HUES6 (cell line): ENCODE data around the gene SRI.
"Not testable (repeated sequence)": the region's sequence is repeated elsewhere in the genome, so short reads cannot be mapped to it uniquely, and the experiment has no call there.

Experiments
- H3K27ac ChIP-seq: 2 replicates; pipeline ENCODE4 v1.7.0; 2013; ENCODE audit warnings: low read depth, mild to moderate bottlenecking, low read length, inconsistent platforms
- H3K27me3 ChIP-seq: 2 replicates; pipeline ENCODE4 v1.6.1; 2013; ENCODE audit warnings: low read length; ENCODE audit not compliant: control insufficient read depth, insufficient read depth
- H3K36me3 ChIP-seq: 2 replicates; pipeline ENCODE4 v1.6.1; 2013; ENCODE audit warnings: low read length; ENCODE audit not compliant: control insufficient read depth, insufficient read depth
- H3K4me1 ChIP-seq: 2 replicates; pipeline ENCODE4 v1.6.1; 2013; ENCODE audit warnings: low read length; ENCODE audit not compliant: control insufficient read depth, insufficient read depth
- H3K4me3 ChIP-seq: 2 replicates; pipeline ENCODE4 v1.5.1; 2013; ENCODE audit warnings: low read depth, low read length
- H3K9ac ChIP-seq: one replicate; pipeline ENCODE4 v1.6.1; 2013; ENCODE audit warnings: mild to moderate bottlenecking, low read length
- H3K9me3 ChIP-seq: 2 replicates; pipeline ENCODE4 v1.6.1; 2013; ENCODE audit warnings: low read depth, low read length; ENCODE audit not compliant: control insufficient read depth, insufficient read depth

The SRI gene, protein sequence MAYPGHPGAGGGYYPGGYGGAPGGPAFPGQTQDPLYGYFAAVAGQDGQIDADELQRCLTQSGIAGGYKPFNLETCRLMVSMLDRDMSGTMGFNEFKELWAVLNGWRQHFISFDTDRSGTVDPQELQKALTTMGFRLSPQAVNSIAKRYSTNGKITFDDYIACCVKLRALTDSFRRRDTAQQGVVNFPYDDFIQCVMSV

DNA sequence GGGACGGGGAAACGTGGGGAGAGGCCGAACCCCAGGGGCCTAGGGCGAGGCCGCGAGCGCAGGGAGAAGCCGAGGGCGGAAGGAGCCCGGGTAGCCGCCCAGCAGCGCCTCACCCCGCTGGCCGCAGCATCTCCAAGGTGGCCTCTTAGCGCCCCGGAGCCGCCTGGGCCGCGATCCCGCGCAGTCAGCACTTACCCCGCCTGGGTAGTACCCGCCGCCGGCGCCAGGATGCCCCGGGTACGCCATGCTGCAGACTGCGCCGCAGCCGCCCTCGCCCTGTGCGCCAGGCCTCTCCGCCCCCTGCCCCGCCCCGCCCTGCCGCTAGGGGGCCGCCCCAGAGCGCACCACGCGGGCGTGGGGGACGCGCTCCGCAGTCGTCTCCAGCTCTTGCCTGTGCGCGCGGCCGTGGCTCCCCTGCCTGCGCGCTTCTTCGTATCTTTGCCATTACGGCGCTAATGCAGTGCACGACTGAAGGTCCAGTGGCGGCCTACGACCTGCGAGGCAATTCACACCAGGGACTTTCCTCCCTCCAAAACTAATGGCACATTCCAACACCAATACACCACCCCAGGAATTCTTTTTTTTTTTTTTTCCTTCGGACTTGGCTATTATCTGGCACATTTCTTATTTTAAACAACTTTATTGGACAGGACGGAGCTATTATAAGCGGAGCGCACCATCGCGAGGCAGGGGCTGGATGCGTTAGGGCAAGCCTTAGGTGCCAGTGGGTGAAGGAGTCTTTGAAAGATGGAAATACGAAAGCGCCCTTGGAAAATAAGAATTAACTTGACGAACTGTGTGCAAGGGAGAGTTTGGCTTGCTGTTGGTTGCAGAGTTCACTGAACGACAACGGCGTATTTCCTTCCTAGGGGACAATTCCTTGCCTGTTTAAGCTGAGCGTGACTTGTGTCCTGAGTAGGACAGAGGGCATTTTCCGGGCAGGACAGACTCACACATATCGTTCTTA is at the start of gene SRI:
Gene SRI (minus strand): TSS at position 258 of the 967 bp plus-strand sequence. CDS start 12 bp downstream, at position 246.
- H3K4me1 ChIP-seq = peaks cover 26% of the 10 kb centered on the region
- peak within 1 kb of the TSS; percentile 92 for H3K27ac ChIP-seq
- peak within 1 kb of the TSS; percentile 62 for H3K4me3 ChIP-seq
- H3K27me3 ChIP-seq = no peaks in the 10 kb centered on the region
- H3K9me3 ChIP-seq = no peaks in the 10 kb centered on the region
- H3K9ac ChIP-seq = peak within 1 kb of the TSS; percentile 97
- H3K36me3 ChIP-seq = peaks cover 10% of the 10 kb centered on the region

DNA sequence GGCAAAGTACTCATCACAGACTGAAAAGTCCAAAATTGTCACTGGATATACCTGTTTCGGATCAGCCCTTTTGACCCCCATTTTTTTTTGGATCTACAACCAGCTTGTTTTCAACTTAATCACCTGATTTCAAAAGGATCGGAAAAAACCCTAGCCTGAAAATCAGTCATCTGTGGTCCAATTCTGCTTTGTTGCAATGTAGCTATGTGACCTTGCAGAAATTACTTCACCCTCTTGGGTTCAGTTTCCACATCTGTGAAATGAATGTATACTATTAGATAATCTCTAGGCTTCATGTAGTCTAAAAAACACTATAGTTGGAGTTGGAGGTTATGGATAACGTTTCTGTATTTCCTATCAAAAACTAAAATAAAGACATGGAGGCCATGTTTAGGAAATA is 49.7 kb upstream of the SRI start:
- H3K27me3 ChIP-seq = no peaks in the 10 kb centered on the region
- H3K4me1 ChIP-seq = no peaks in the 10 kb centered on the region
- H3K4me3 ChIP-seq = no peak overlapping the region
- H3K9me3 ChIP-seq = 0 out of 2 replicates have a peak, but pooled peaks cover 2% of the 10 kb centered on the region
- no peak overlapping the region for H3K27ac ChIP-seq
- no peaks in the 10 kb centered on the region for H3K36me3 ChIP-seq
- H3K9ac ChIP-seq = no peak overlapping the region

DNA sequence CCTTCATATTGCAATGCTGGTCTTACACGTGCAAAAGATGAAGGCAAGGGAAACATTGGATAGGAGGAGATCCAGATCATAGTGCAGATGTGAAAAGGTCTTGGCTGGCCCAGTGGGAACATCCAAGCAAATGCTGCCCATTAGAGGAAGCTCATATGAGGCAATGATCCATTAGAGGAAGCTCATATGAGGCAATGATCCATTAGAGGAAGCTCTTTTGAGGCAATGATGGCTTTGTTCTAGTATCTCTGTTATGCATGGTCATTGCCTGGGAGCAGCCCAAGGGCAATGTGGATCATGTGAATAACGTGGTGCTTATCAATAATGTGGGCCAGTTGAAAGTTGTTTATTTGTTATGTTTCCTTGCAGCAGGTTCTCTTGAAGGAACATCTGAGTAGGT is 49.0 kb upstream of the SRI start:
- H3K9me3 ChIP-seq = 0 out of 2 replicates have a peak, but pooled peaks cover 2% of the 10 kb centered on the region
- no peak overlapping the region for H3K27ac ChIP-seq
- H3K4me3 ChIP-seq = no peak overlapping the region
- no peak overlapping the region for H3K9ac ChIP-seq
- H3K27me3 ChIP-seq = no peaks in the 10 kb centered on the region
- no peaks in the 10 kb centered on the region for H3K4me1 ChIP-seq
- no peaks in the 10 kb centered on the region for H3K36me3 ChIP-seq

DNA sequence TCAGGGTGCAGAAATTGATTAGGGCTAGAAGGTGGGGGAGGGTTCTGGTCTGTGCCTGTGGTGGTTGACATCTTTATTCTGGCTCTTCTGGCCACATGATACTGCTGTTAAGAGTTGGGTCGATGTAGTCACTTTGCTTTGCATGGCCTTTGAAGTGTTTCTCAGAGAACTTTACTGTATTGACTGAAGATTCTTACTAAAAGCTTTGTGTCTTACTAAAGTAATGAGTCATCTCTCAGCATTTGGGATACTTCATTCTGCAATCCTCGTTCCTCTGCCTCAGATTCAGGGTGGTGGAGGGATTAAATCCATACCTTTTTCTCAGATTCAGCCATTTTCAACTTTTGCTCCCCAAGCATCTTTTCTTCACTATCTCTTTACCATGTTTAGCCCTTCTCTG is 48.2 kb upstream of the SRI start:
- Histone ChIP-seq H3K4me1 (no peaks in the 10 kb centered on the region), H3K9me3 (0 out of 2 replicates have a peak, but pooled peaks cover 2% of the 10 kb centered on the region), H3K27me3 (no peaks in the 10 kb centered on the region), H3K27ac (no peak overlapping the region), H3K4me3 (no peak overlapping the region), H3K36me3 (no peaks in the 10 kb centered on the region), H3K9ac (no peak overlapping the region)

DNA sequence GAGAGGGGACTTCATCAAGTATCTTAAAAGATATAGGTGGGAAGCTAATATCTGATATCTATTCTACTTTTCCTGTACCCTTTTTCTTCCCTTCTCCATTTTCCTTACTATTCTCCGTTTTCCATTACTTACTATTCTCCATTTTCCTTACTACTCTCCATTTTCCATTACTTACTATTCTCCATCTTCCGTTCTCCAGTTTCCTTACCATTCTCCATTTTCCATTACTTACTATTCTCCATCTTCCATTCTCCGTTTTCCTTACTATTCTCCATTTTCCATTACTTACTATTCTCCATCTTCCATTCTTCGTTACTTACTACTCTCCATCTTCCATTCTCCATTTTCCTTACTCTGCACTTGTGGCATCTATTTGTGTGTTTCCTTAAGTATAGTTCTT is 47.6 kb upstream of the SRI start:
- no peak overlapping the region for H3K27ac ChIP-seq
- no peaks in the 10 kb centered on the region for H3K4me1 ChIP-seq
- H3K9ac ChIP-seq = no peak overlapping the region
- H3K4me3 ChIP-seq = no peak overlapping the region
- H3K36me3 ChIP-seq = no peaks in the 10 kb centered on the region
- no peaks in the 10 kb centered on the region for H3K27me3 ChIP-seq
- H3K9me3 ChIP-seq = 0 out of 2 replicates have a peak, but pooled peaks cover 2% of the 10 kb centered on the region

DNA sequence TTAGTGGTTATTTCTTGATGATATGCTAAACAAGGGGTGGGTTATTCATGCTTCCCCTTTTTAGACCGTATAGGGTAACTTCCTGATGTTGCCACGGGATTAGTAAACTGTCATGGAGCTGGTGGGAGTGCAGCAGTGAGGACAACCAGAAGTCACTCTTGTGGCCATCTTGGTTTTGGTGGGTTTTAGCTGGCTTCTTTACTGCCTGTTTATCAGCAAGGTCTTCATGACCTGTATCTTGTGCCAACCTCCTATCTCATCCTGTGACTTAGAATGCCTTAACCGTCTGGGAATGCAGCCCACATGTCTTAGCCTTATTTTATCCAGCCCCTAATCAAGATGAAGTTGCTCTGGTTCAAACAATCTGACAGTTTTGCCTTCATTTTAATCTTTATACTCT is 45.1 kb upstream of the SRI start:
- H3K27ac ChIP-seq, H3K4me3 ChIP-seq, H3K36me3 ChIP-seq, H3K27me3 ChIP-seq, H3K9me3 ChIP-seq, H3K9ac ChIP-seq, H3K4me1 ChIP-seq: not testable (repeated sequence)

DNA sequence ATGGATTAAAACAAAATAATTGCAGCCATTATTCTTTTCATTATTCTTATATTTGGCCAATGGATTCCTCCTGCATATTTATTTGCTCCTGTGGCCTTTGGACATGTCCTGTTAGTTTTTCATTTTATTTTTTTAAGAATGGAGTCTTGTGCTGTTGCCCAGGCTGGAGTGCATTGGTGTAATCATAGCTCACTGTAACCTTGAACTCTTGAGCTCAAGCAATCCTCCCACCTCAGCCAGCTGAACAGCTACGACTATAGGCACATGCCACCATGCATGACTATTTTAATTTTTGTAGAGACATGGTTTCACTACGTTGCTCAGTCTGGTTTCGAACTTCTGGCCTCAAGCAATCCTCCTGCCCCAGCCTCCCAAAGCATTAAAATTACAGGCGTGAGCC is 42.7 kb upstream of the SRI start:
- Histone ChIP-seq H3K9me3 (0 out of 2 replicates have a peak, but pooled peaks cover 2% of the 10 kb centered on the region), H3K27ac (no peak overlapping the region), H3K4me3 (no peak overlapping the region), H3K9ac (no peak overlapping the region), H3K4me1 (no peaks in the 10 kb centered on the region), H3K36me3 (no peaks in the 10 kb centered on the region), H3K27me3 (no peaks in the 10 kb centered on the region)

DNA sequence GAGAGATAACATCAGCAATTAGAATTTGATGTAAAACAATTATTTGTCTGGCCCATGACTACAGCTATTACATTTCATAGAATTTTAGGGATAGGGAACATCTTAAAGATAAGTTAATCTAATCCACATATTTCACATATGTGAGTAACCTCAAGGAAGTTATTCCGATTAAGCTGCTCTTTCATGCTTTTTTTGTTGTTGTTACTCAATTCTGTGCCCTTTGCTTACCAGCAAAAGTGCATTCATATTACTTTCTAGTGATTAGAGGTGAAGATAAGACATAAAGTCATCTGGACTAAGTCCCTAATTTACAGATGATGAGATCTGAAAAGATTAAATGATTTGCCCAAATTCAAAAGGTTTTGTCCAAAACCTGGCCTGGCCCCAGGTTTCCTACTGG is 40.9 kb upstream of the SRI start:
- Histone ChIP-seq H3K4me3 (no peak overlapping the region), H3K9me3 (no peaks in the 10 kb centered on the region), H3K27ac (no peak overlapping the region), H3K9ac (no peak overlapping the region), H3K27me3 (no peaks in the 10 kb centered on the region), H3K36me3 (no peaks in the 10 kb centered on the region), H3K4me1 (no peaks in the 10 kb centered on the region)

DNA sequence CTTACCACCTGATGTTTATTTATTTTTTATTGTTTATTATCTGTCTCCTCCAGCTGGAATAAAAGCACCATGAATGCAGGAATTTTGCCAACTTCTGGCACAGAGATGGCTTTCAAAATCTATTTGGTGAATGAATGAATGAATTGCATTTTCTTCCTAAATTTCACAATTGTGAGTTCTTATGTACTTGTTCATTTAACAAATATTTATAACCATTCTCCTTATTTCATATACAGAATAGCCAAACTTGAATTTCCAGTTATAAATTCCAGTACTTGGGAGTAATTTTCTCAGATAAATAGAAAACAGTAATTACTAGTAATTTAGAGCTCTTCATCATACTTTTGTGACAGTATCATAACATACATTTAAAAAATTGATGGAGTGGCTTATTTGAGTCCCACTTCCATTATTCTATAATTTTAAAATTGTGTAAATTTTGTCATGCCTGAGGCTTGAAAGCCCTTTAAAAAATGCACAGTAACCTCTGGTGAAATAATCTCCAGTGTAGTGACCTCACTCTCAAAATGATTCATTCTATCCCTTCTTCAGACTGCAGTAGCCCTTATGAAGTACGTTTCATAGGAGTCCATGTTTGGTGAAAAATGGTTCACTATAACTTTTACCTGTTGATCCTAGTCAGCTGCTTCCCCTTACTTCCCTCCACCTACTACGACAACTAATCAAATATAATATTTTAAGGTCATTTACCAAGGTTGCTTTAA is 40.0 kb upstream of the SRI start:
- Histone ChIP-seq H3K36me3 (no peaks in the 10 kb centered on the region), H3K4me1 (no peaks in the 10 kb centered on the region), H3K27ac (no peak overlapping the region), H3K9ac (no peak overlapping the region), H3K9me3 (peaks cover 4% of the 10 kb centered on the region), H3K4me3 (no peak overlapping the region), H3K27me3 (no peaks in the 10 kb centered on the region)

DNA sequence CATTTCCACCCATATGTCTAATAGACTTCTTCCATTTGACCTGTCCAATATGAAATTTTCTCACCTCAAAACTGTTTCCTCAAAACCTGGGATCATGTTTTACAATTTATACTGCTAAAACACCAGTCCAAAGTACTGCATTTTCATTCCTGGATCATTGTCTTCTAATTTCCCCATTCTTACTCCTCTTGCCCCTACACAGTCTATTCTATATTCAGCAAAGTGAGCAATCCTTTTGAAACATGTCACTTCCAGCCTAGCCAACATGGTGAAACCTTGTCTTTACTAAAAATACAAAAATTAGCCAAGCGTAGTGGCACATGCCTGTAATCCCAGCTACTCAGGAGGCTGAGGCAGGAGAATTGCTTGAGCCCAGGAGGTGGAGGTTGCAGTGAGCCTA is 38.5 kb upstream of the SRI start:
- not testable (repeated sequence) for H3K27me3 ChIP-seq, H3K27ac ChIP-seq, H3K36me3 ChIP-seq, H3K4me1 ChIP-seq, H3K9ac ChIP-seq, H3K4me3 ChIP-seq
- peaks cover 13% of the 10 kb centered on the region for H3K9me3 ChIP-seq

DNA sequence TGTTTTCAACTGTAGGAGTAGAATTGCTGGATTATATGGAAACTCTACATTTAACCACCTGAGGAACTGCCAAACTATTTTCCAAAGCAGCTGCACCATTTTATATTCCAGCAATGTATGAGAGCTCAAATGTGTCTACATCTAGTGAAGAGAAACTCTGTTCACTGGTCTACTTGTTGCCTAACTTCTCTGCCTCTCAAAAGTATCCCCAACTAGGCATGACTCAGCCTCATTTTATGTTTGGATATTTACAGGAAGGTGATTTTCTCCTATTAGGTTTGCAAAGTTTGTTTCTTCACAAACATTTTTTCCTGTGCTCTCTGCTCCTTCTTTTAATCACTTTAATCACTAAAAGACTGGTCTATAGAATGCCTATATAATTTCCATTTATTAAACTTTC is 37.1 kb upstream of the SRI start:
- H3K9me3 ChIP-seq = peaks cover 19% of the 10 kb centered on the region
- H3K9ac ChIP-seq = no peak overlapping the region
- H3K27ac ChIP-seq = no peak overlapping the region
- no peak overlapping the region for H3K4me3 ChIP-seq
- H3K27me3 ChIP-seq = no peaks in the 10 kb centered on the region
- no peaks in the 10 kb centered on the region for H3K4me1 ChIP-seq
- H3K36me3 ChIP-seq = no peaks in the 10 kb centered on the region
